Measurements from ENCODE around the gene MAPKBP1. TPM values are rescaled to one million over a fixed set of nuclear protein-coding genes. Genes with fewer than 3 reads are reported as not detected.

The MAPKBP1 gene
- total and polyA plus RNA-seq, 2 of the 8 experiments (the other 6 are each of a cell fraction or from before 2014, with no cell fraction given): 4.3 to 11.3 TPM

- Histone ChIP-seq H4K5ac (ENCODE audit: insufficient read length, low read depth, low read length) (no peak overlapping the region), H2AK5ac (ENCODE audit: low read depth, low read length) (no peak overlapping the region), H3K18ac (ENCODE audit: extremely low read depth, low read length) (no peak overlapping the region), H2BK120ac (replicated peaks; ENCODE audit: low read depth, low read length) (no peak overlapping the region), H3K9me3 (ENCODE audit: insufficient read depth in 2 of 2, low read depth in 1 of 2, low read length in 1 of 2) (no peaks in the 10 kb centered on the region), H4K8ac (ENCODE audit: extremely low read depth, insufficient read depth, low read length) (no peak overlapping the region), H3K4me2 (ENCODE audit: insufficient read depth in 1 of 2, low read depth in 2 of 2, low read length in 2 of 2) (no peak overlapping the region), H4K91ac (replicated peaks; ENCODE audit: insufficient read length, low read length) (no peak overlapping the region), H4K20me1 (replicated peaks in 1 of 2; ENCODE audit: control insufficient read depth in 1 of 2, insufficient read depth in 2 of 2, low read length in 2 of 2) (peaks cover 0 to 2% of the 10 kb centered on the region in 2 experiments), H2BK12ac (ENCODE audit: low read depth, low read length) (no peak overlapping the region), H3K56ac (replicated peaks; ENCODE audit: insufficient read length, low read depth, low read length) (no peak overlapping the region), H3K79me2 (ENCODE audit: control insufficient read depth in 1 of 2, insufficient read depth in 2 of 2, low read length in 2 of 2) (no peaks in the 10 kb centered on the region), H2AFZ (ENCODE audit: low read length) (no peak overlapping the region), H3K27me3 (replicated peaks in 1 of 4; ENCODE audit: control insufficient read depth in 3 of 4, extremely low read depth in 1 of 4, insufficient read depth in 3 of 4, low read length in 3 of 4) (no peaks in the 10 kb centered on the region), H3K4me3 (ENCODE audit: extremely low read depth in 1 of 4, insufficient read depth in 2 of 4, low read depth in 3 of 4, low read length in 4 of 4) (no peak overlapping the region), H3K4me1 (replicated peaks in 1 of 4; ENCODE audit: control insufficient read depth in 3 of 4, insufficient read depth in 4 of 4, low read length in 3 of 4) (no peaks in the 10 kb centered on the region; a peak in 1 of 7 replicates), H3K23me2 (ENCODE audit: low read depth, low read length) (no peaks in the 10 kb centered on the region), H3K27ac (ENCODE audit: low read depth, low read length) (no peak overlapping the region), H3K79me1 (ENCODE audit: low read depth, low read length) (no peaks in the 10 kb centered on the region), H3K4ac (replicated peaks; ENCODE audit: insufficient read length, low read depth, low read length) (no peak overlapping the region), H3K9ac (replicated peaks in 1 of 4; ENCODE audit: extremely low read depth in 1 of 4, low read depth in 3 of 4, low read length in 3 of 4) (no peak overlapping the region), H3K14ac (ENCODE audit: insufficient read length) (no peak overlapping the region), H2BK15ac (ENCODE audit: low read length) (no peak overlapping the region), H2BK20ac (ENCODE audit: low read length) (no peak overlapping the region), H3K23ac (ENCODE audit: insufficient read length) (no peak overlapping the region), H3K36me3 (ENCODE audit: control insufficient read depth in 2 of 4, insufficient read depth in 4 of 4, low read length in 3 of 4) (no peaks in the 10 kb centered on the region), H2BK5ac (ENCODE audit: low read depth, low read length) (no peak overlapping the region)
- DNase-seq (ENCODE audit: low read depth in 1 of 2, low spot score in 2 of 2) (no peak), FAIRE-seq (no peak)
- TF ChIP-seq MAX (IDR thresholded peaks at IDR 0.05): no peak
- no peak for TF ChIP-seq TAF1 (IDR thresholded peaks at IDR 0.05; ENCODE audit: low read depth, low read length)
- no peak for TF ChIP-seq TAF7 (optimal IDR thresholded peaks at IDR 0.05; ENCODE audit: borderline replicate concordance, low read depth, low read length)
- TF ChIP-seq NANOG (IDR thresholded peaks at IDR 0.05; ENCODE audit: insufficient read depth, low read depth, low read length, poor library complexity, severe bottlenecking): no peak
- no peak for TF ChIP-seq BACH1 (IDR thresholded peaks at IDR 0.05; ENCODE audit: low read length)
- TF ChIP-seq RNF2 (IDR thresholded peaks at IDR 0.05; ENCODE audit: borderline replicate concordance, low read depth, low read length, missing control alignments, poor library complexity, severe bottlenecking): no peak
- TF ChIP-seq JUND (IDR thresholded peaks at IDR 0.05; ENCODE audit: low read length): no peak
- TF ChIP-seq, protein P1, sequence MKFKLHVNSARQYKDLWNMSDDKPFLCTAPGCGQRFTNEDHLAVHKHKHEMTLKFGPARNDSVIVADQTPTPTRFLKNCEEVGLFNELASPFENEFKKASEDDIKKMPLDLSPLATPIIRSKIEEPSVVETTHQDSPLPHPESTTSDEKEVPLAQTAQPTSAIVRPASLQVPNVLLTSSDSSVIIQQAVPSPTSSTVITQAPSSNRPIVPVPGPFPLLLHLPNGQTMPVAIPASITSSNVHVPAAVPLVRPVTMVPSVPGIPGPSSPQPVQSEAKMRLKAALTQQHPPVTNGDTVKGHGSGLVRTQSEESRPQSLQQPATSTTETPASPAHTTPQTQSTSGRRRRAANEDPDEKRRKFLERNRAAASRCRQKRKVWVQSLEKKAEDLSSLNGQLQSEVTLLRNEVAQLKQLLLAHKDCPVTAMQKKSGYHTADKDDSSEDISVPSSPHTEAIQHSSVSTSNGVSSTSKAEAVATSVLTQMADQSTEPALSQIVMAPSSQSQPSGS (IDR thresholded peaks at IDR 0.05; ENCODE audit: low read length): no peak
- TF ChIP-seq CTCF (IDR thresholded peaks at IDR 0.05; ENCODE audit: control extremely low read depth in 1 of 3, insufficient read depth in 1 of 3, low read depth in 1 of 3, low read length in 3 of 3): no peak
- CTCF ChIA-PET (ENCODE audit: partially characterized antibody): interaction anchor here (0.6 to 7.9 kb wide), 8 partner anchors 10 to 595 kb away, joined by 3 to 58 read pairs (median 4); partner anchors contain the start of gene MAPKBP1
- POLR2A ChIA-PET (ENCODE audit: partially characterized antibody): interaction anchor here (1.0 to 1.9 kb wide), 2 partner anchors 13 to 18 kb away, joined by 3 to 5 read pairs; no protein-coding TSS in a partner anchor
- WGBS, 2 experiments (ENCODE audit: extremely low coverage in 1 of 2, insufficient coverage in 1 of 2, insufficient read length in 1 of 2, insufficient replicate concordance in 2 of 2, low coverage in 1 of 2, low lambda C conversion rate in 2 of 2, missing lambda C conversion rate in 1 of 2): 97% methylated on average over 12 of the region's 12 CpGs; no CpG with 5 or more reads in 1 of the 2 experiments
These were observed 100.5 kb downstream of the MAPKBP1 start for GRCh38 chr15:41874736-41875135.

Measured in H1 (cell line).